ENCODE data around the gene ECE1.

The ECE1 gene

GRCh38 chr1:21263052-21263429, 27.2 kb downstream of the ECE1 start:
- TF ChIP-seq CTCF (IDR thresholded peaks at IDR 0.05; ENCODE audit: insufficient read depth, low read length, missing control alignments), result no peak
- DNase-seq (ENCODE audit: low read depth, low spot score), result no peak
- CTCF ChIA-PET, result interaction anchor here (2.4 to 5.2 kb wide), 3 partner anchors 11 to 72 kb away, joined by 19 to 28 read pairs (median 22); no protein-coding TSS in a partner anchor
- no peak overlapping the region for H3K4me3 ChIP-seq (ENCODE audit: low read depth, low read length)
- POLR2A ChIA-PET, result no interaction called here

GRCh38 chr1:21262293-21263051, 27.8 kb downstream of the ECE1 start:
- peak overlapping the region; percentile 15; the same call in 1 of the 2 replicates for H3K4me3 ChIP-seq (ENCODE audit: low read depth, low read length)
- no peak for DNase-seq (ENCODE audit: low read depth, low spot score)
- TF ChIP-seq CTCF (IDR thresholded peaks at IDR 0.05; ENCODE audit: insufficient read depth, low read length, missing control alignments), result no peak
- ChIA-PET CTCF (interaction anchor here (0.7 to 5.2 kb wide), 12 partner anchors 8 to 107 kb away, joined by 3 to 34 read pairs (median 10); no protein-coding TSS in a partner anchor), POLR2A (interaction anchor here (0.6 to 2.0 kb wide), 10 partner anchors 8 to 106 kb away, joined by 3 to 10 read pairs (median 4); no protein-coding TSS in a partner anchor)

- POLR2A ChIA-PET, result interaction anchor here (0.6 to 2.0 kb wide), 10 partner anchors 9 to 107 kb away, joined by 3 to 10 read pairs (median 4); no protein-coding TSS in a partner anchor
- DNase-seq (ENCODE audit: low read depth, low spot score), result peak; percentile 89
- peak overlapping the region; percentile 15; the same call in 1 of the 2 replicates for H3K4me3 ChIP-seq (ENCODE audit: low read depth, low read length)
- TF ChIP-seq CTCF (IDR thresholded peaks at IDR 0.05; ENCODE audit: insufficient read depth, low read length, missing control alignments), result no peak
- CTCF ChIA-PET, result interaction anchor here (0.7 to 5.2 kb wide), 13 partner anchors 8 to 108 kb away, joined by 3 to 34 read pairs (median 8); no protein-coding TSS in a partner anchor
Observed at GRCh38 chr1:21261551-21262292, 28.5 kb downstream of the ECE1 start.

- CTCF ChIA-PET, result interaction anchor here (0.8 to 10.3 kb wide), 15 partner anchors 8 to 109 kb away, joined by 3 to 381 read pairs (median 11); no protein-coding TSS in a partner anchor
Observed at GRCh38 chr1:21260405-21261125, 29.7 kb downstream of the ECE1 start.

More at GRCh38 chr1:21260405-21261125, 29.7 kb downstream of the ECE1 start:
- no peak overlapping the region for H3K4me3 ChIP-seq (ENCODE audit: low read depth, low read length)
- no peak for DNase-seq (ENCODE audit: low read depth, low spot score)
- no peak for TF ChIP-seq CTCF (IDR thresholded peaks at IDR 0.05; ENCODE audit: insufficient read depth, low read length, missing control alignments)
- POLR2A ChIA-PET, result interaction anchor here (1.4 to 2.0 kb wide), 2 partner anchors 8 to 26 kb away, joined by 4 to 10 read pairs; no protein-coding TSS in a partner anchor
